NCI-H1105 (cell line): Measurements from ENCODE around the gene EIF4E.
"Not testable (repeated sequence)": the region's sequence is repeated elsewhere in the genome, so short reads cannot be mapped to it uniquely, and the experiment has no call there.

Source experiments
- DNase-seq: peaks from one replicate; lab custom pipeline; 2025; lab: John Stamatoyannopoulos, UW

Gene EIF4E

DNA sequence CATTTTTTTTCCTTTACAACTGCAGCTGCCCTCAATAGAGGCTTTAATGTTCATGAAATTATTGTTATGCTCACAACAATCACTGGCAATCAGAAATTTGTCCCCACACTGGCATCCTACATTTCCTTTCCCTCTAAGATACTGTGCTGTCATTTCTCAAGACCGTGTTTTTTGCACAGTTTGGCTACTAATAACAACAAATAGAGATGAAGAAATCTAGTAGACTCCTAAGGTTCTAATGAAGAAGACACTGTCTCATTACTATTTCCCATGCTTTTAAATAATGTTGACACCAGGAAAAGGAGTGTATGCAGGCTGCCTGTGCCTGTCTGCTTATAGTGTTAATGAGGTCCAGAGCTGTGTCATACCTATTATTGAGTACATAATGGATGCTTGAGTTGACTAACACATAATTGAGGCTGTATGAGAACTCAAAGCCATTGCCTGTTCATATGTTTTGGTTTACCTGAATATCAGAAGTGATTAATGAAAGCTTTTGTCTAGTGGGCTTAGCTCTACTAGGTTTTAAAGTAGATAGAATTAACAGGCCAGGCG, 1.5 kb upstream of the EIF4E start:
- no peak for DNase-seq

DNA sequence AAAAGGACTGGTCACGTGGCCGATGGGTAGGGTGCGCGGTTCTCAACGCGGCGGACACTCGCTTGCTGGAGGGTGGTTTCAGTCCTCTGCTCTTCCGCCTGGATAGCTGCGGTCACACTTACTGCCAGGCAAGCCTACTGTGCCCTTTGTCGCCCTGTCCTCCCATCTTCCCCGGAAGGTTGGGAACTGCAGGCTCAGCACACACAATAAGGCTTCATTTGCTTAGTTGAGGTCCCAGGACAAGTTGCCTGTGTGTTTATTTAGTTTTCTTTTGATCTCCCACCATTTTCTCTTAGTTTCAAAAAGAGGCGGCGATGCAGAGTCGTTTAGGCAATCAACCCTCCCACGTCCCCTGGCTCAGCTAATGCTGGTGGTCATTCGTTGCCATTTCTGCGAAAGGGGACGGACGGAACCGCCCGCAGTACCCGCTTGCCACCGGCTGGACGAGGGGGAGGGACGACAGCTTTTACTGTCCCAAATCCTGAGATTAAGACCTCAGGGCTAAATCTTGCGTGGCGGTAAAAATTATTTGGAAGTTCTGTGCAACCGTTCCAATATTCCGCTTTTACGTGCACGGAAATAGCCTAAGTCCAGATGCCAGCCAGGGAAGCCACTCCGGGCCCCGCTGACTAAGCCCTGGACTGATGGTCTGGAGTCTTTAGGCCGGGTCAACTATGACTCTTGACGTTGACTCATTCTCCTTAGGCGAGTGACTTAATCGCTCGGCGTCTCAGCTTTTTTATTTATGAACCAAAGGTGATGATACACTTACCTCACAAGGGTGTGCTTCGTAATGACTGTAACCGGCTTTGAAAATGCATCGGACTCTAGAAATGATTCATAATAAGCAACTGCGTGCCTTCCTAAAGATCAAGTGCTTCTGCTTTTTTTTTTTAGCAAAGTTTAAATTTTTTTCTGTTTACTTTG, 671 bp upstream of the EIF4E start:
- no peak for DNase-seq

DNA sequence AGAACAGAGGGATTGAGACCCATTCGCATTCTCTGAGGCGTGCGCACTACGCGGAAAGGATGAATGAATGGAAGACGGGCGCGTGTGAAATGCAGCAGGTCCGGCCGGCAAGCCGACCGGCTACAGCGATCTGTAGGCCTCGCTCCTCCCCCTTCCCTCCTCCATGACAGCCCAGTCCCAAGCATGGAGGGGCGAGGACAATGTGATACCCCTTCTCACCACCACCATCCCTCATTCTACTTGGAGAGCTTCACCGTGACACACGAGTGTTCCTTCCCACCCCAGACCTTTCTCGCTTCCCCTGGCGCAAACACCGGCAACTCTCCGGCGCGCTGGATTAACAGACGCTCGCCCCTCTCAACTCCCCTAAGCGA, 815 bp downstream of the EIF4E start:
- peak; percentile 42 for DNase-seq

DNA sequence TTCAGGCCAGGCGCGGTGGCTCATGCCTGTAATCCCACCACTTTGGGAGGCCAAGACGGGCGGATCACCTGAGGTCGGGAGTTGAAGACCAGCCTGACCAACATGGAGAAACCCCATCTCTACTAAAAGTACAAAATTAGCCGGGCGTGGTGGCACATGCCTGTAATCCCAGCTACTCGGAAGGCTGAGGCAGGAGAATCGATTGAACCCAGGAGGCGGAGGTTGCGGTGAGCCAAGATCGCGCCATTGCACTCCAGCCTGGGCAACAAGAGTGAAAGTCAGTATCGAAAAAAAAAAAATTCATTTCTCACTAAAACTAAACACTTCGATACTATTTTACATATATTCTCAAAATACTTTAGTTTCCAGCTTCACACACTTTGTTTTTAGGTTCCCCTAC, 2.7 kb downstream of the EIF4E start:
- DNase-seq: not testable (repeated sequence)

DNA sequence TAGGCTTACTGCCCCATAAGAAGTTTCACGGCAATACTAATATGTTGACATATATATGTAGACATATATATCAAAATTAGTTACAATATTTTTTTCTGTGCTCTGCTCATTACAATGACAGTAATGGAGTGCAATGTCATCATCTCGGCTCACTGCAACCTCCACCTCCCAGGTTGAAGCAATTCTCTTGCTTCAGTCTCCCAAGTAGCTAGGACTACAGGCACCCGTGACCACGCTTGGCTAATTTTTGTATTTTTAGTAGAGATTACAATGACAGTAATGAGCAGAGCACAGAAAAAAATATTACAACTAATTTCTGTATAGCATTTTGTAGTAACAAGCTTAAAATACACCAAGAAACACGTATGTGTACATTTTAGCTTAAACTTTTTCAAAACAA, 7.6 kb downstream of the EIF4E start:
- DNase-seq: no peak

DNA sequence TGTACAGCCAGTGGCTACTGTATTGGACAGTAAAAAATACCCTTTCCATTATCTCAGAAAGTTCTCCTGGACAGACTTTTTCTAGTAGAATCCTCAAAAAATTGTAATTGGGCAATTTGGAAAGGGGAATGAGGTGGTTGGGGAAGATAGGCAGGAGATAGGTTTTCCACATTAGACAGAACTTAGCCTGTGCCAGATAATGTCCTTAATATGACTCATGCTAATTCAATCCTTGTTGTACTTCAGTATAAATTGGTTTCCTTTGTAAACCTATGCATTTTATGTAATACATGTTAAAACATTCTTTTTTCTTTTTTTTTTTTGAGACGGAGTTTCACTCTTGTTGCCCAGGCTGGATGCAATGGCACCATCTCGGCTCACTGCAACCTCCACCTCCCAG, 8.9 kb downstream of the EIF4E start:
- DNase-seq: no peak

DNA sequence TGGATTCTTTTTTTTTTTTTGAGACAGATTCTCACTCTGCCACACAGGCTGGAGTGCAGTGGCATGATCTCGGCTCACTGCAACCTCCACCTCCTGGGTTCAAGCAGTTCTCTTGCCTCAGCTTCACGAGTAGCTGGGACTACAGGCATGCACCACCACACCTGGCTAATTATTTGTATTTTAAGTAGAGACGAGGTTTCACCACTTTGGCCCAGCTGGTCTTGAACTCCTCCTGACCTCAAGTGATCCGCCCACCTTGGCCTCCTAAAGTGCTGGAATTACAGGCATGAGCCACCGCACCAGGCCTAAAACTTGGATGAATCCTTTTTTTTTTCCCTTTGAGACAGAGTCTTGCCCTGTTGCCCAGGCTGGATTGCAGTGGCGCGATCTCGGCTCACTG, 18.2 kb downstream of the EIF4E start:
- DNase-seq: not testable (repeated sequence)

DNA sequence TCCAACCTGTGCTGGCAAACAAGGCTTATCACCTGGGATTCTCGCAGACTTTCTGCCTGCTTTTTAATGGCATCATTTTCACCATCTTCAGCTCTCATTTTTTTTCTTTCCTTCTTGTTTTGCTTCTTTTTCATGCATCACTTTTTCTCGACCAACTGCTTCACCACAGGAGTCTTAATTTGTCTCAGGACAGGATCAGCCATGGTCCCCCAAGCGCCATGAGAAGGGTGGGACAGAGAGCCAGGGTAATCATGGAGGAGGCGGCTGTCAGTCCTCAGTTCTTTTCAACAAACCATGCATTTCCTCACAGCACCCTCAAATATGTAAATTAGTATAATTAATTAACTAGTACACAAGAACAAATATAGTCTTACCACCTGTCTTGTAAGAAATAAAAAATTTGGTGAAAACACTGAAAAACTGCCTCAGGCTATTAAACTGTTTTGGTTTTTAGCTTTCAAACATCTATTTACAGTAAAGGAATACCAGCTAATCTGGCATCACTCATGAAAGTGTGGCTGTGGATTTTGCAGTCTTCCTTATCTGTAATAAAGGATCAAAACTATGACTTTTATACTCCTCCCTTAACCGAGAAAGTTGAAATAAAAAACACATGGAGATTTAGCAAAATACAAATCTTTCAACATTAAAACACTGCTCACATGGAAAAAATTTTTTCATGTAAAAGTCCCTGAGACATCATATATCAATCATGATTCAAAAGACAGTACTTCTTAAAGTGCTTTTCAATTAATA, 19.1 kb downstream of the EIF4E start:
- DNase-seq: no peak

DNA sequence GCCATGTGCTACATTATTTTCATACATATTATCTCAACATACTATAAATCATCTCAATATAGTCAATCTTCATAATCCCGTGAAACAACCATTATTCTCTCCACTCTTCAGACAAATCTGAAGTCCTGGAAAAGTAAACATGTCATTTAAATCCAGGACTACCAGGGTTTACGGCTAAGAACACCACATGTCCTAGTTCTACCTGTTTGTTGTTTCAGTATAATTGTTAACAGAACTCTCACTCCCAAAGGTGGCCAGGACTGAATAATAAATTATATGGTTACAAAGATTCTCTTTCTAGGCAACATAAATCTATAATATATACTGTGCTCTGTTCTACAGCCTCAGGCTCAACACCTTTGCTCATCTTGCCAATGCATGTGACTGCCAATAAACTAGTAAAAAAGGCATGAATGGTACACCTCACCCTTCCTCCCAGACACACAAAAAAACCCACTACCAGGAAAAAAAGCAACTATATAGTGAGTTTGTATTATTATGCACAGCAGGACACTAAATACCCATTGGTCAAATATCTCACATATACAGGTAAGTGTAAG, 20.1 kb downstream of the EIF4E start:
- no peak for DNase-seq

DNA sequence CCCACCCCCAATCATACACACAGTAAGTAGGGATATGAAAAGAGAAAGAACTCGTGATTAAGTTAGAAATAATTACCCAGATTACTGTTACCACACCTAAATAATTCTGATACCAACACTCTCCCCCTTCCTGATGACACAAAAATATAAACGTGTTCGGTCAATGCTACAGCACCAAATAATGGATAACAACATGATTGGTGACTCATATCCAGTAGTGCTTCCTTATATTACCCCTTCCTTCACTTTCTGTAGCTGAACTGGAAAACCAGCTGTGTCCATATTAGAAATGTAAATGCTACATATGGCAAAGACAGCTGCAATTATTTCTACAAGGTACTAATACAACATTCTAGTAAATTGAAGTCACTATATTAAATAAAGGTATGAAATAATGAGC, 20.8 kb downstream of the EIF4E start:
- no peak for DNase-seq

DNA sequence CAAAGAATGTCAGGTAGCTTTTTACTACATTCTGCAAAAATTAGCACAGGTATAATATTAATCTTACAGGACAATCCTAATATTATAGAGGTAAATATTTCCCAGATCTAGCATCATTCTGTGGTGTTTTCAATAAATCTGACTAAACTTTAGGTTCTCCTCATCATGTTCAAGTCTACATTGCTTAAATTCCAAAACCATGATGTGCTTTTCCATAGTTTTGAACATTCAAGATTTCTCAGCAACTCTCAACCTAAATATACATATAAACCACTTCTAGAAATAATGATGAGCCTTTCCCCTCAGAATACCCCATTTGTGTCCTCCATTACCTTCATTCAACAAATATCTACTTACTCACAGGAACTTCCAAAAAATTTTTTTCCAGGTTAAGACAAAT, 23.1 kb downstream of the EIF4E start:
- DNase-seq: no peak

DNA sequence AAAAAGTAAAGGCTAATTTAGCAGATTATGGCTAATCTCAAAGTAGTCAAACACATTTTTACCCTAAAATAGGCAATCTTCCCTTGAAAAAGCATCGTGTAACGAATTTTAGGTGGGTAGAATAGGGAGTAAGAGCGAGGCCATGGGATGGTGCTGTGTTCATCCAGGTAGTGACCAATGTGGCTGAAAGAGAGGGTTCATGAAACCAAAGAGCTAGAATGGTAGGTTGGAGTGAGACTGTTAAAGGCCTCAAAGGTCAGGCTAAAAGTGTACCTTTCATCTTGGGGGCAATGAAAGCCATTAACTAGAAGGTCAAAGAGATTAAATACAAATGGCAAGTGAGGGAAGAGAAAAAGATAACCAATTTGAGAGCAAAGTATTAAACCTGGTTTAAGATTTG, 23.6 kb downstream of the EIF4E start:
- DNase-seq: no peak

DNA sequence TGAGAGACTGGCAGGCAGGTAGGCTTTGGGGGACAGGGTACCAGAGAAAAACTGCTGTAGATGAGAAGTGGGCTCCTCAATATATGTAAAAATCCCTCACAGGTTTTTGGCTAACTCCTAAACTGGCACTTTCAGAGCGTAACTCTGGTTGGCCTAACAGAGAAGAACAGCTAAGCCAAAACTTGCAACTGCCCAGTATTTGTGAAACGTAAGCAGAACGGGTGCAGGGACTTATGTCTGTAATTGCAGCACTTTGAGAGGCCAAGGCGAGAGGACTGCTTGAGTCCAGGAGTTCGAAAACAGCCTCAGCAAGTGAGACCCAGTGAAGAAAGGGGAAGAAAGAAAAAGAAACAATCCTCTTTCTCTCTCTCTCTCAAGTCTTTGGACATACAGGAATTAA, 25.0 kb downstream of the EIF4E start:
- no peak for DNase-seq

DNA sequence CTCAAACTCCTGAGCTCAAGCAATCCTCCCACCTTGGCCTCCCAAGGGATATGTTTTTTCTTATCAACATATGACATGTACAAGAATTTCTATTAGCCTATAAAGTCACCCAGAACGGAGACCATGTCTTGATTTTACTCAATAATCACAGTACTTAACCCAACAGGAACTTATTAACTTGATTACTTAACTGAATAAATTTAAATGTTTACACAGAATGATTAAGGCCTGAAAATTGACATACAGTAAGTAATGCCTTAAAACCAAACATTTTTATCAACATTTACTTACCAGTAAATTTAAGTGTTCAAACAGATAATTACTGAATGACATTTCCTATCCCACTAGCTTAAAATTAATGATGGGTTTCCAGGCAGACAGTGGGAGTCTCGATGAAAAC, 25.4 kb downstream of the EIF4E start:
- DNase-seq: no peak

DNA sequence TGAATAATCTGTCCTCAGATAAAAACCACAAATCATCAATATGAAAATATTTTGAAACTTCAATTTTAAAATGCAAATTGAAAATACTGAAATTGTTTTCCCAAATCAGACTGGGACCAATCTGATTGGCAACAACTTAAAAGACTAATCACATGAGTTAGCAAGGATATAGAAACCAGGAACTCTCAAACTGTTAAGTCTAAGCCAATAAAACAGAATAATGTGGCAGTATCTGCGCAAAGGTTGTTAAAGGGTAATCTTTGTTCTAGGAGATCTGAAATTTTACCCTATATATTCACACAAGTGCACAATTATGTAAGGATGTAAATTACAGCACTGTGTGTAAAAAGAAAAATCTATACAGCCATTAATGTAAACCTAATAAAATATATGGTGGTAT, 29.7 kb downstream of the EIF4E start:
- DNase-seq: no peak

DNA sequence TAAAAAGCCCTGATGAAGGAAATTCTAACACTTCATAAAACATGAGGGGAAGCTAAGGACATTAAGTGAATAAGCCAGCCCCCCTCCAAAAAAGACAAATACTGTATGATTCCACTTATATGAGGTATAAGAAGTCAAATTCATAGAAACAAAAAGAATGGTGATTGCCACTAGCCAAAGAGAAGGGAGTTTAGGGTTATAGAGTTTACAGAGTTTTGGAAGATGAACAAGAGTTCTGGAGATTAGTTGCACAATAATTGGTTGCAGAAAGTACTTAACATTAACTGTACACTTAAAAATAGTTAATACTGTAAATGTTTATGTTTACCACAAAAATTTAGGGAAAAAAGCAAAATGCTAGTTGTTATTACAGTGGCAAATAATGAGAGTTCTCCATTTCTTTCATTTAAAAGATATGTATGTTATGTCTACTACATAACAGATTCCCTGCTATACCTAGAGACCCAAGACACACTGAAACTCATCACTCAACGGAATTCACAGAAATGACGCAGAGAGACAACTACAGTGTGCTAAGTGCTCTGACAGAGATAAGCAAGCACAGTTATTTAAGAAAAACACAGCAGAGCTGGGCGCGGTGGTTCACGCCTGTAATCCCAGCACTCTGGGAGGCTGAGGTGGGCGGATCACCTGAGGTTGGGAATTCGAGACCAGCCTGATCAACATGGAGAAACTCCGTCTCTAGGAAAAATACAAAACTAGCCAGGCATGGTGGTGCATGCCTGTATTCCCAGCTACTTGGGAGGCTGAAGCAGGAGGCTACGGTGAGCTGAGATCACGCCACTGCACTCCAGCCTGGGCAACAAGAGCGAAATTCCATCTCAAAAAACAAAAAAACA, 37.2 kb downstream of the EIF4E start:
- DNase-seq: no peak

DNA sequence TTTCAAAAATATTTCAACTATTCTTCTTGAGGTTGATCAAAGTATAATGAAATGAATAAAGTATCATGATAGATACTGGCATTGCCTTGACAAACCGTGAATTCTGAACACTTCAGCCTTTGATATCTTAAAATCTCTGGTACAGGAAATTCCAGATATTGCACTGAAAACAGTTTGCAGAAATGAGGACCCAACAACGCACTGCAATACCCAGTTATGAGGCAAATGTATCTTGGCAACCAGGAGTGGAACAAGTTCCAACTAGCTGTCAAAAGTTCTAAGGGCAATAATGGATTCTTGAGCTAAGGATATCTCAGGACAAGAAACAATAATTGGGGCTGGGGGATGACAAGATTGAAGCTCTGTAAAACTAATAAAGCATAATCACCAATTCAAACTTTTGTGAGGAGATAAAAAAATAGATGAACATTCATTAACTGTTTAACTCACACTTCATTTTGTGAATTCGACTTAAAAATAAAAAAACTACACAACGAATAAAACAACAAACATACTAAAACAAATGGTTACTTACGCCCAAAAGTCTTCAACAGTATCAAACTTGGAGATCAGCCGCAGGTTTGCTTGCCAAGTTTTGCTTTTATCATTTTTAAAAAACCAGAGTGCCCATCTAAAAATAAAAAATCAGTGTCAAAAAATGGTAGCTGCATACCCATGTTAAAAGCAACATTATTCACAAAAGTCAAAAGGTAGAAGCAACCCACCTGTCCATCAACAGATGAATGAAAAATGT, 38.1 kb downstream of the EIF4E start:
- no peak for DNase-seq

DNA sequence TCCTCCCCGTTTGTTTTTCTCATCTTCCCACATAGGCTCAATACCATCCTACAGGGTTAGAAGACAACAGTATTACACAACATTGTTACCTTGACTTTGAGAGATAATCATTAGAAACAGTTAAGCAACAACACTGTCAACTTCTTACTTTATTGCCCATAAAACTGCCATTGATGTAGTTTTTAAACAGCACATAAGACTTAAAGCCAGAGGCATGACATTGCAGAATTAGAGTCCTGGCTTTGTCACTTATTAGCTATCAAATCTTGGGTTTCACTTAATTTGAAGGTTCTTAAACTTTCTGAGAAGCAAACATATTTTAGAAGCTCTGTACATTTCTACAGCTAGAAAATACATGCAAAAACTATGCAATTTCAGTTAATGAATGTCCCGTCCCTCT, 41.8 kb downstream of the EIF4E start:
- DNase-seq: no peak

DNA sequence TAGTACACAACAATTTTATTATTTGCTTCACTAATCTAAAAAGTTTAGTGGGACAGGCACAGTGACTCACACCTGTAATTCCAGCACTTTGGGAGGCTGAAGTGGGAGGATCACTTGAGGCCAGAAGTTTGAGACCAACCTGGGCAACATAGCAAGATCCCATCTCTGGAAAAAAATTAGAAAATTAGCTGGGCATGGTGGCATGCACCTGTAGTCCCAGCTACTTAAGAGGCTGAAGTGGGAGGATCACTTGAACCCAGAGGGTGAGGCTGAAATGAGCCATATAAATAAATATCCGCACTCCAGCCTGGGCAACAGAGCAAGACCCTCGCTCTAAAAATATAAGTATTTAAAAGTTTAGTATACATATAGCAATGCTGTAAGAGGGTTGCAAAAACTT, 42.6 kb downstream of the EIF4E start:
- not testable (repeated sequence) for DNase-seq

DNA sequence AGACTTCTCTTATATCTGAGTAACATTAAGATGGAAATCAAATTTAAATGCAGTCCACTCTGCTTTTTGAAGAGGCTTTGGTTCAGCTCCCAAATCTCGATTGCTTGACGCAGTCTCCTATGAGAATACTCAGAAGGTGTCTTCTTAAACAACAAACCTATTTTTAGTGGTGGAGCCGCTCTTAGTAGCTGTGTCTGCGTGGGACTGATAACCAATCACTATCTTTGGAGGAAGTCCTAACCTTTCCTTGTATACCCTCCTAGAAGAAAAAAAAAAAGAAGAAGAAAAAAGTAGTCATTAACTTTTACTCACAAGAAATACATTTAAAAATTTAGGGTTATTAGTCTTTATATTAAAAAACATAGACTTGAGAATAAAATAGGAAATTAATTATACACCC, 48.0 kb downstream of the EIF4E start:
- DNase-seq: not testable (repeated sequence)

DNA sequence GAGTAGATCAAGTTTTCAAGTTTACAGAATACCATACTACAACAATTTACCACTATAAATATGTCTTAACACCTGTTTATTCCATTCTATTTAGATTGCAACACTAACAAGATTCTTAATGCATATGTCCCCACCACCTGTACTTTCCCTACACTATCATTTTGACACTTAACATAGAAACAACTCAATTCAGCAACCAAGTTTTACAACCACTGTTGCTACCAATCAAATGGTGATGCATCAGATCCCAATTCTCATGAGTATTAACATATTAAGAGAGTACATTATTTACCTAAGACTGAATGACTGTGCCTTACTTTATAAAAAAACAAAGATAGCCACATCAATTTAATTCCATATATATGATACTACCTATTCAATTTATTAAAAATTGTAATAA, 49.4 kb downstream of the EIF4E start:
- no peak for DNase-seq
